K562 (cell line): ENCODE data around the gene USP49. TPM values are rescaled to one million over a fixed set of nuclear protein-coding genes. Genes with fewer than 3 reads are reported as not detected.
A peak's percentile ranks its signal among the peaks of the same experiment; 100 is the strongest.

ENCODE experiments used
- BCL6 ChIP-seq: fragments of 250-450 bp; sonication (Bioruptor Pico); IDR thresholded peaks from 2 replicates; pipeline ENCODE4 v1.4.0; 2020
- CREB1 ChIP-seq, 2 experiments: sonication (generic) in 1 of 2; formaldehyde crosslinking in 1 of 2; IDR thresholded peaks; 2 replicates each; pipeline versions ENCODE4 v1.6.1 to v1.8.0; 2012 to 2022; ENCODE audit warnings: inconsistent platforms in 1 of 2, mild to moderate bottlenecking in 1 of 2, missing genetic modification reagents in 1 of 2, moderate library complexity in 1 of 2
- CTBP1 ChIP-seq: fragments of 450-650 bp; IDR thresholded peaks from 2 replicates; pipeline ENCODE4 v1.6.1; 2016; ENCODE audit warnings: borderline replicate concordance
- FOSL1 ChIP-seq: fragments of 200-800 bp; sonication (Bioruptor generic); conservative IDR thresholded peaks from 2 replicates; pipeline ENCODE4 v1.6.1; 2016; ENCODE audit warnings: missing genetic modification characterization, missing compliant biosample characterization
- KDM1A ChIP-seq, 2 experiments: fragments of 450-650 bp; IDR thresholded peaks; 2 replicates each; pipeline ENCODE4 v1.6.1; 2016; ENCODE audit warnings: mild to moderate bottlenecking in 2 of 2
- LEF1 ChIP-seq: fragments of 450-650 bp; IDR thresholded peaks from 2 replicates; pipeline ENCODE4 v1.6.1; 2016; ENCODE audit warnings: mild to moderate bottlenecking
- NR4A1 ChIP-seq, 2 experiments: fragments of 250-450 bp in 1 of 2; fragments of 450-650 bp in 1 of 2; sonication (Bioruptor Pico) in 1 of 2; IDR thresholded peaks; 2 replicates each; pipeline versions ENCODE4 v1.4.0 to v1.6.1; 2016 to 2020; ENCODE audit warnings: mild to moderate bottlenecking in 2 of 2, missing compliant biosample characterization in 1 of 2, missing genetic modification characterization in 1 of 2, moderate library complexity in 1 of 2
- PTTG1 ChIP-seq: fragments of 450-650 bp; IDR thresholded peaks from 2 replicates; pipeline ENCODE4 v1.6.1; 2016; ENCODE audit warnings: low read depth, mild to moderate bottlenecking, missing genetic modification characterization, missing compliant biosample characterization
- SETDB1 ChIP-seq: IDR thresholded peaks from one replicate; pipeline ENCODE4 v1.6.1; 2012; ENCODE audit warnings: low read length, control low read depth, inconsistent platforms
- SMAD2 ChIP-seq: fragments of 150-350 bp; IDR thresholded peaks from 2 replicates; pipeline ENCODE4 v1.6.1; 2014; ENCODE audit warnings: low read depth, mild to moderate bottlenecking, low read length
- SRSF3 ChIP-seq: fragments of 200-400 bp; formaldehyde crosslinking; IDR thresholded peaks from 2 replicates; pipeline ENCODE4 v1.6.1; 2016; ENCODE audit warnings: mild to moderate bottlenecking, low read length, moderate library complexity; ENCODE audit not compliant: insufficient read depth
- TGIF2 ChIP-seq: sonication (generic); formaldehyde crosslinking; IDR thresholded peaks from 2 replicates; pipeline ENCODE4 v1.8.1; 2022; ENCODE audit warnings: mild to moderate bottlenecking, missing genetic modification reagents, moderate library complexity
- ZFP36 ChIP-seq: fragments of 150-350 bp; IDR thresholded peaks from 2 replicates; pipeline ENCODE4 v1.6.1; 2018; ENCODE audit warnings: low read length, low read depth; ENCODE audit not compliant: partially characterized antibody
- ZNF124 ChIP-seq: sonication (generic); formaldehyde crosslinking; IDR thresholded peaks from 2 replicates; pipeline ENCODE4 v1.8.1; 2022; ENCODE audit warnings: missing genetic modification reagents
- ZNF143 ChIP-seq: sonication (generic); formaldehyde crosslinking; IDR thresholded peaks from 2 replicates; pipeline ENCODE4 v1.9.0; 2022; ENCODE audit warnings: mild to moderate bottlenecking, missing genetic modification reagents
- ZNF217 ChIP-seq: sonication (generic); formaldehyde crosslinking; IDR thresholded peaks from 2 replicates; pipeline ENCODE4 v1.8.0; 2022; ENCODE audit warnings: mild to moderate bottlenecking, missing genetic modification reagents
- ZNF274 ChIP-seq: IDR thresholded peaks from 2 replicates; pipeline ENCODE4 v1.6.1; 2011; ENCODE audit warnings: low read depth, mild to moderate bottlenecking, low read length, moderate library complexity, borderline replicate concordance
- ZNF347 ChIP-seq: fragments of 450-650 bp; formaldehyde crosslinking; IDR thresholded peaks from 2 replicates; pipeline ENCODE4 v1.4.0; 2020; ENCODE audit warnings: low read depth, mild to moderate bottlenecking, moderate library complexity
- ZNF398 ChIP-seq: fragments of 250-450 bp; sonication (Bioruptor Pico); IDR thresholded peaks from 2 replicates; pipeline ENCODE4 v1.8.0; 2021; ENCODE audit warnings: moderate library complexity, mild to moderate bottlenecking, inconsistent platforms
- polyA plus RNA-seq, 8 experiments: library from polyadenylated mRNA; depleted of rRNA in 4 of 8; stranded (reverse) in 5 of 8; unstranded in 3 of 8; fragments of >200 nt; fragmentation: Nextera tagmentation in 2 of 8; fragmentation: Illumina TruSeq in 1 of 8; extraction: Ambion mirVana in 2 of 8; extraction: Trizol in 1 of 8; gene quantifications; 2 replicates each; pipeline versions ENCODE4 v1.2.1 to v1.2.3, GENCODE V29; 2011 to 2014; ENCODE audit warnings: inconsistent platforms in 1 of 8, missing spikeins in 1 of 8
- total RNA-seq, 7 experiments: library from RNA; depleted of rRNA in 6 of 7; stranded (reverse); fragments of >200 nt in 6 of 7; fragmentation: Illumina TruSeq in 2 of 7; extraction: Trizol in 2 of 7; gene quantifications; 2 replicates each; pipeline versions ENCODE4 v1.2.1 to v1.2.3, GENCODE V29; 2011 to 2021; ENCODE audit warnings: low replicate concordance in 1 of 7
- TF ChIP-seq, protein P1 (sequence below): fragments of 250-450 bp; sonication (Bioruptor Pico); IDR thresholded peaks from 2 replicates; pipeline ENCODE4 v1.5.0; 2021; ENCODE audit warnings: mild to moderate bottlenecking, borderline replicate concordance
- TF ChIP-seq, protein P2 (sequence below): sonication (generic); formaldehyde crosslinking; IDR thresholded peaks from 2 replicates; pipeline ENCODE4 v1.8.1; 2023; ENCODE audit warnings: mild to moderate bottlenecking, missing genetic modification reagents

The USP49 gene
- total and polyA plus RNA-seq, 9 of the 15 experiments (the other 6 are each of a cell fraction or from before 2014, with no cell fraction given), result 1.0 to 9.9 (median 6.5) TPM

DNA sequence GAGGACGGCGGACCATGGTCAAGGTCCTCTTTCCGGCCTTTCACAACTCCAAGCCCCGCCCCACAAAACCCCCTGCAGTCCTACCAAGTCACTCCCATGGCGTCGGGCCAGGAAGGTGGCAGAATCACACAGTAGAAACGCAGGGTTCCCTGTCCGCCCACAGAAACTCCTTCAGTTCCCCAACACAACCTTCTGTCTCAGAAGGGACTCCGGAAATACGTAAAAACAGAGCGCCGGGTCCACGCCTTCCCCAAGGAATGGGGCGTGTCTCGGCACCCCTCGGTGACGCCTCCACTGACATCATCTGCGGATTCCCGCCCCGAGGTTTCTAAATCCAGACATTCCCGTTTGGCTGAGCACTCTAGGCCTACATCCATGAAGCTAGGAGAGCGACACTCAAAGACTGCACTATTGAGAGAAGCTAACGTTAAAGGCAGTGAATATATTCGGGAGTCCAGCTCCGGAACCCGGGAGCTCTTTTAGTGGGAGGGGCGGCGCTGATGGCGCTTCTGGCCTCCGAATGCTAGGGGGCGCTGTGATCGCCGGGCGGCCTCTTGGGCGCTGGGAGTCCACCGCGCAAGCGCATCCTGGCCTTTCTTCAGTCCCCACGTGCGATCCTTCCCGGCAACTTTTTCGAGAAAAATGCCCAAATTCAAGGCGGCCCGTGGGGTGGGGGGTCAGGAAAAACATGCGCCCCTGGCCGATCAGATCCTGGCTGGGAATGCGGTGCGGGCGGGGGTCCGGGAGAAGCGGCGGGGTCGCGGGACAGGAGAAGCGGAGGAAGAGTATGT lies 25.9 kb upstream of the USP49 start, which contains the start of the genes BYSL and MED20 (continued):
- TF ChIP-seq BCL6 (CRISPR knock-in tag) (no peak), ZFP36 (peak; percentile 18), FOSL1 (peak; percentile 72), ZNF274 (no peak), PTTG1 (tag) (no peak), SETDB1 (no peak), SMAD2 (no peak), KDM1A (IDR thresholded peaks at IDR 0.05) (no peak), TGIF2 (no peak), CREB1 (IDR thresholded peaks at IDR 0.05) (peak; percentile 100), CREB1 (CRISPR knock-in tag; IDR thresholded peaks at IDR 0.05) (peak; percentile 100), NR4A1 (CRISPR knock-in tag; IDR thresholded peaks at IDR 0.05) (no peak), NR4A1 (tag; IDR thresholded peaks at IDR 0.05) (no peak), LEF1 (no peak), ZNF124 (CRISPR knock-in tag) (no peak), ZNF347 (CRISPR knock-in tag) (no peak), CTBP1 (peak; percentile 69; the same call in 1 of the 2 replicates), ZNF217 (CRISPR knock-in tag) (no peak), SRSF3 (no peak), ZNF143 (CRISPR knock-in tag) (no peak), ZNF398 (no peak)
- TF ChIP-seq, protein P1, sequence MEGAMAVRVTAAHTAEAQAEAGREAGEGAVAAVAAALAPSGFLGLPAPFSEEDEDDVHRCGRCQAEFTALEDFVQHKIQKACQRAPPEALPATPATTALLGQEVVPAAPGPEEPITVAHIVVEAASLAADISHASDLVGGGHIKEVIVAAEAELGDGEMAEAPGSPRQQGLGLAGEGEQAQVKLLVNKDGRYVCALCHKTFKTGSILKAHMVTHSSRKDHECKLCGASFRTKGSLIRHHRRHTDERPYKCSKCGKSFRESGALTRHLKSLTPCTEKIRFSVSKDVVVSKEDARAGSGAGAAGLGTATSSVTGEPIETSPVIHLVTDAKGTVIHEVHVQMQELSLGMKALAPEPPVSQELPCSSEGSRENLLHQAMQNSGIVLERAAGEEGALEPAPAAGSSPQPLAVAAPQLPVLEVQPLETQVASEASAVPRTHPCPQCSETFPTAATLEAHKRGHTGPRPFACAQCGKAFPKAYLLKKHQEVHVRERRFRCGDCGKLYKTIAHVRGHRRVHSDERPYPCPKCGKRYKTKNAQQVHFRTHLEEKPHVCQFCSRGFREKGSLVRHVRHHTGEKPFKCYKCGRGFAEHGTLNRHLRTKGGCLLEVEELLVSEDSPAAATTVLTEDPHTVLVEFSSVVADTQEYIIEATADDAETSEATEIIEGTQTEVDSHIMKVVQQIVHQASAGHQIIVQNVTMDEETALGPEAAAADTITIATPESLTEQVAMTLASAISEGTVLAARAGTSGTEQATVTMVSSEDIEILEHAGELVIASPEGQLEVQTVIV, result no peak
- TF ChIP-seq, protein P2, sequence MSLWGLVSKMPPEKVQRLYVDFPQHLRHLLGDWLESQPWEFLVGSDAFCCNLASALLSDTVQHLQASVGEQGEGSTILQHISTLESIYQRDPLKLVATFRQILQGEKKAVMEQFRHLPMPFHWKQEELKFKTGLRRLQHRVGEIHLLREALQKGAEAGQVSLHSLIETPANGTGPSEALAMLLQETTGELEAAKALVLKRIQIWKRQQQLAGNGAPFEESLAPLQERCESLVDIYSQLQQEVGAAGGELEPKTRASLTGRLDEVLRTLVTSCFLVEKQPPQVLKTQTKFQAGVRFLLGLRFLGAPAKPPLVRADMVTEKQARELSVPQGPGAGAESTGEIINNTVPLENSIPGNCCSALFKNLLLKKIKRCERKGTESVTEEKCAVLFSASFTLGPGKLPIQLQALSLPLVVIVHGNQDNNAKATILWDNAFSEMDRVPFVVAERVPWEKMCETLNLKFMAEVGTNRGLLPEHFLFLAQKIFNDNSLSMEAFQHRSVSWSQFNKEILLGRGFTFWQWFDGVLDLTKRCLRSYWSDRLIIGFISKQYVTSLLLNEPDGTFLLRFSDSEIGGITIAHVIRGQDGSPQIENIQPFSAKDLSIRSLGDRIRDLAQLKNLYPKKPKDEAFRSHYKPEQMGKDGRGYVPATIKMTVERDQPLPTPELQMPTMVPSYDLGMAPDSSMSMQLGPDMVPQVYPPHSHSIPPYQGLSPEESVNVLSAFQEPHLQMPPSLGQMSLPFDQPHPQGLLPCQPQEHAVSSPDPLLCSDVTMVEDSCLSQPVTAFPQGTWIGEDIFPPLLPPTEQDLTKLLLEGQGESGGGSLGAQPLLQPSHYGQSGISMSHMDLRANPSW (CRISPR knock-in tag), result peak; percentile 97; the same call in 1 of the 2 replicates
